HUDEP-2 (cell line): ENCODE data around the gene PDZD4.
A peak's percentile ranks its signal among the peaks of the same experiment; 100 is the strongest.

Experiments used
- DNase-seq, 76 experiments: peaks; one replicate each; lab custom pipeline; 2025; ENCODE audit not compliant: unreplicated experiment in 76 of 76; lab: John Stamatoyannopoulos, UW

Gene PDZD4

GRCh38 chrX:153812220-153812619 lies 18.1 kb downstream of the PDZD4 start:
- DNase-seq = no peak

- no peak for DNase-seq
These were observed 22.4 kb downstream of the PDZD4 start for GRCh38 chrX:153807976-153808375.

- no peak for DNase-seq
These were observed 23.3 kb downstream of the PDZD4 start for GRCh38 chrX:153806999-153807575.

- DNase-seq = no peak
These were observed 24.9 kb downstream of the PDZD4 start for GRCh38 chrX:153805436-153805835.

GRCh38 chrX:153804621-153805020 lies 25.7 kb downstream of the PDZD4 start:
- no peak for DNase-seq

- DNase-seq = no peak
These were observed 26.2 kb downstream of the PDZD4 start for GRCh38 chrX:153804100-153804595.

GRCh38 chrX:153803211-153804099 lies 26.9 kb downstream of the PDZD4 start:
- DNase-seq = no peak

GRCh38 chrX:153802513-153803045 lies 27.8 kb downstream of the PDZD4 start:
- DNase-seq = no peak

- DNase-seq = no peak
These were observed 28.7 kb downstream of the PDZD4 start for GRCh38 chrX:153801669-153802068.

GRCh38 chrX:153800746-153801145 lies 29.6 kb downstream of the PDZD4 start:
- DNase-seq = no peak

- no peak for DNase-seq
These were observed 30.1 kb downstream of the PDZD4 start for GRCh38 chrX:153800177-153800722.

- DNase-seq = no peak
These were observed 31.0 kb downstream of the PDZD4 start for GRCh38 chrX:153799326-153799725.

GRCh38 chrX:153797415-153798015 lies 32.8 kb downstream of the PDZD4 start:
- DNase-seq = no peak

- DNase-seq = no peak
These were observed 35.2 kb downstream of the PDZD4 start for GRCh38 chrX:153794897-153795816.

GRCh38 chrX:153794018-153794896 lies 36.1 kb downstream of the PDZD4 start, which contains the start of the genes IDH3G and SSR4:
Gene IDH3G (minus strand): TSS chrX:153794375. CDS start chrX:153794326, 49 bp downstream.
Gene SSR4 (plus strand): TSS chrX:153794668. CDS start chrX:153794688, 20 bp downstream.
- DNase-seq = peak; percentile 11 to 92 (median 85)

GRCh38 chrX:153793291-153793690 lies 37.1 kb downstream of the PDZD4 start:
- no peak for DNase-seq

- DNase-seq = no peak
These were observed 38.0 kb downstream of the PDZD4 start for GRCh38 chrX:153792368-153792767.

- peak in 30 of 76 experiments; percentile 1 to 53 (median 18) for DNase-seq
These were observed 39.1 kb downstream of the PDZD4 start for GRCh38 chrX:153791104-153791852.
